ENCODE data around the gene PWWP2A.

- TF ChIP-seq POLR2AphosphoS5 (IDR thresholded peaks at IDR 0.05; ENCODE audit: low read depth, low read length) (no peak), SPI1 (IDR thresholded peaks at IDR 0.05; ENCODE audit: low read depth, low read length) (no peak)
Measured at GRCh38 chr5:160159991-160160792, 40.9 kb upstream of the PWWP2A start.
